ENCODE data around the gene SLC45A3. TPM values are rescaled to one million over a fixed set of nuclear protein-coding genes. Genes with fewer than 3 reads are reported as not detected.
A peak's percentile ranks its signal among the peaks of the same experiment; 100 is the strongest.

SLC45A3 gene
- total RNA-seq, 1 donor from 2014 or later: 0.25 TPM

DNA sequence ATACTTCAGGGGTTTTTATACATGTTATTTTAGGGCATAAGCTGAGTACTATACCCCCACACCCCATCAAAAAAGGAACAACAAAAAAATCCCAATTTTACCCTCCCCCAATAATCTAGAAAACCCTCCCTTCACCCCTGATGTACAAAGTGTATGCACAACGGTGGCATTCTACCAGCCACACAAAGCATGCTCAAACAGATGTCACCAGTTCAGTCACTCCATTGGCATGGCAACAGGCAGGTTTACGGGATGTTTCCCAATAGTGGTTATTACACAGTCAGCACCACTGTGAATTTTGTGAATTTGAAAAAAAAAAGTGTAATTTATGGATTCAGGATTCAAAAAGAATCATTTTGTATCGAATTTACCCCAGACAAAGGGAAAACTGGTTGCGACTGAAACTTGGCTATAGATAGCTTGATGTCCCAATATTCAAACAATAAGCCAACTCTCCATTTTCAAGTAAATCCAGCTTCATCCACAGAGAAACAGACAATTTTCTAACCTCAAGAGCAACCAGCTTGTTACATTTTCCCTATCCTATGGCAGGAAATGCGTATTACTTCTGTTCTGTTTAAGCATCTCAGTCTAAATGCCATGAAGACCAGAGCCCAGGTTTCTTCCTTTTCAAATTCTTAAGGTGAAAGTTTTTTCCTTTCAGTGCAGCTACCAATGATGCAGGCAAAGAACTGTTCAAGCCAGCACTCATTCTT lies 34.0 kb upstream of the SLC45A3 start:
- intact Hi-C loops (cut with DNase I): loop anchor here (5.0 kb wide), 1 partner anchor 52 kb away; no protein-coding TSS in a partner anchor
- Histone ChIP-seq H3K36me3 (peaks cover 0 to 28% of the 10 kb centered on the region in 2 donors), H3K4me1 (peaks cover 16% of the 10 kb centered on the region), H3K9me3 (no peaks in the 10 kb centered on the region), H3K27me3 (no peaks in the 10 kb centered on the region), H3K4me3 (no peak overlapping the region), H3K27ac (no peak overlapping the region)
- TF ChIP-seq, protein P1, sequence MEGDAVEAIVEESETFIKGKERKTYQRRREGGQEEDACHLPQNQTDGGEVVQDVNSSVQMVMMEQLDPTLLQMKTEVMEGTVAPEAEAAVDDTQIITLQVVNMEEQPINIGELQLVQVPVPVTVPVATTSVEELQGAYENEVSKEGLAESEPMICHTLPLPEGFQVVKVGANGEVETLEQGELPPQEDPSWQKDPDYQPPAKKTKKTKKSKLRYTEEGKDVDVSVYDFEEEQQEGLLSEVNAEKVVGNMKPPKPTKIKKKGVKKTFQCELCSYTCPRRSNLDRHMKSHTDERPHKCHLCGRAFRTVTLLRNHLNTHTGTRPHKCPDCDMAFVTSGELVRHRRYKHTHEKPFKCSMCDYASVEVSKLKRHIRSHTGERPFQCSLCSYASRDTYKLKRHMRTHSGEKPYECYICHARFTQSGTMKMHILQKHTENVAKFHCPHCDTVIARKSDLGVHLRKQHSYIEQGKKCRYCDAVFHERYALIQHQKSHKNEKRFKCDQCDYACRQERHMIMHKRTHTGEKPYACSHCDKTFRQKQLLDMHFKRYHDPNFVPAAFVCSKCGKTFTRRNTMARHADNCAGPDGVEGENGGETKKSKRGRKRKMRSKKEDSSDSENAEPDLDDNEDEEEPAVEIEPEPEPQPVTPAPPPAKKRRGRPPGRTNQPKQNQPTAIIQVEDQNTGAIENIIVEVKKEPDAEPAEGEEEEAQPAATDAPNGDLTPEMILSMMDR (IDR thresholded peaks at IDR 0.05): no peak
- TF ChIP-seq POLR2AphosphoS5 (IDR thresholded peaks at IDR 0.05; ENCODE audit: insufficient read depth in 1 of 2, low read depth in 1 of 2): no peak
- TF ChIP-seq POLR2A (IDR thresholded peaks at IDR 0.05): no peak
- DNase-seq (ENCODE audit: extremely low spot score in 2 of 2): no peak

DNA sequence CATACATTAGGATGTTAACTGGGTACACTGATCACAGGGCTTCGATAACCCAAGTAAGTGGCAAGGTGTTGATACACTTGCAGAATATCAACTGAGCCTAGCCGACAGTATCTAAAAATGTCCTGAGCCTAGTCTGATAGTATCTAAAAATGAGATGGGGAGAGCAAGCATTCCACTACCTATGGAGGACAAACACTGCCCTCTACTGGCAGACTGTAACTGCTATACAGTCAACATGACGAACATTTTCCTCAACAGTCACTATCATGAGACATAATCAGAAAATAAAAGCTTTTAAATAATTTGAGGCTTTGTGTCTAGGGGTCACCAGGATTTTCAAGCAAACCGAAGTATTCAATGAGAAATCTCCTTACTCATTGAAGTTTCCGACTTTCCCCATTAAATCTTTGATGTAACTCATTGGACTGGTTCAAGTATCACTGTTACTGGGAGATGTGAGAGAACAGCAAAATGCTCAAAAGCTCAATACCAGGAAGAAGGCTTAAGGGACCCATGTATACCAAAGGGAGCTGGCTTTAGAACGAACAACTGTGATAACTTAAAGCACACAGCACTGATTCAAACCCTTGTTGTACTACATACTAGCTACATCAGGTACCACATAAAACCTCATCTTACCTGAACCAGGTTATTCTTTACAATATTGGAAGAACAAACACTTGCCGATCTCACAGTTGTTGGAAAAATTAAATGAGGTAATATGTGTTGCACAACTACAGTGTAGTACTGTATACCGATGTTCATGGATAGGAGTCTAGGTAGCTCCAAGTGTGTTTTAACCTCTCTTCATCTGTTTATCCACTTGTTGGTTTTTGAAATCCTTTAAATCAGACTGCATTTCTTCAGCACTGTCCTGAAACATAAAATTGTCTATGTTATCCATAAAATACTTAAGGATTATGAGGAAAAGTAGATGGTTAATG lies 31.1 kb upstream of the SLC45A3 start:
- DNase-seq (ENCODE audit: extremely low spot score in 2 of 2): no peak
- intact Hi-C loops (cut with DNase I): loop anchor here (5.0 kb wide), 1 partner anchor 49 kb away; no protein-coding TSS in a partner anchor

DNA sequence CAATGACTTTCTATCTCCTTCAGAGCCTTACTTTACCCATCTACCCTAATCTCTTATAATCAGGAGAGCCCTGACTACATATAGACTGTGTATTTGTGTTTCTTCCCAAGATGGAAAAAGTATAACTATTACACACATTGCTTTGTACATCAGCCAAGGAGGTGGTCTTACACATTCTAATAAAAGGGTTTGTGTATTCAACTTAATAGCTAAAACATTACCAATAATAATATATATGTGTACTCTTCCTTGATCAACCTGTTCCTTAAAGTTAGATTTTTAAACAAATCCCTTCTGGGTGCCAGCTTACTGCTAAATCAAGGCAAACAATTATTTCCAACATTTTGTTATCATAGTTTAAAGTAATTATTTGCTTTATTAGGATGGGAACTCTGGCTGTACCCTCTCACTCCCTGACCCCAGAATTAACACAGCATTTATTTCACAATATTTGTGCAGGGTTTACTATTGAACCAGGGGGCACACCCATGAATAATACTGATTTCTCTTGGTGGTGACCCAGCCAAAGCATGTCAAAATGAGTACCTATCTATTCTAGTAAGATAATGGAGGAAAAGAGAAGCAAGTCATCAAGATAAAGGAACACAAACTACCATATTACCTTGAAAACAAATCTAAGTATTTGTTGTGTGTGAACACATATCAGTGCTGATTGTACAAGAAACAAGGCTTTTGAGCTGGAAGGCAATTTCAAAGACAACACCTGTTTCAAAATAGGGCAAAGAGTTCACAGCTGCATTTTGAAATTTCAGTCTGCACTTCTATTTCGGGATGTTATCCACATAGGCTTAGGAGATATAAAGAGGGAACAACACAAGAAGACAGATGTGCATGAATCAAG lies 30.1 kb upstream of the SLC45A3 start:
- peaks cover 16% of the 10 kb centered on the region for H3K4me1 ChIP-seq

More for the DNA sequence above, 31.1 kb upstream of the SLC45A3 start:
- Histone ChIP-seq H3K27me3 (no peaks in the 10 kb centered on the region), H3K27ac (no peak overlapping the region), H3K36me3 (peaks cover 0 to under 1% of the 10 kb centered on the region in 2 donors), H3K9me3 (no peaks in the 10 kb centered on the region), H3K4me3 (no peak overlapping the region), H3K4me1 (peaks cover 16% of the 10 kb centered on the region)
- TF ChIP-seq, protein P1 (IDR thresholded peaks at IDR 0.05): peak in 2 of 3 experiments; percentile 70 to 74
- TF ChIP-seq POLR2A (IDR thresholded peaks at IDR 0.05) (no peak), POLR2AphosphoS5 (IDR thresholded peaks at IDR 0.05; ENCODE audit: insufficient read depth in 1 of 2, low read depth in 1 of 2) (peak in 1 of 2 donors; percentile 44)

DNA sequence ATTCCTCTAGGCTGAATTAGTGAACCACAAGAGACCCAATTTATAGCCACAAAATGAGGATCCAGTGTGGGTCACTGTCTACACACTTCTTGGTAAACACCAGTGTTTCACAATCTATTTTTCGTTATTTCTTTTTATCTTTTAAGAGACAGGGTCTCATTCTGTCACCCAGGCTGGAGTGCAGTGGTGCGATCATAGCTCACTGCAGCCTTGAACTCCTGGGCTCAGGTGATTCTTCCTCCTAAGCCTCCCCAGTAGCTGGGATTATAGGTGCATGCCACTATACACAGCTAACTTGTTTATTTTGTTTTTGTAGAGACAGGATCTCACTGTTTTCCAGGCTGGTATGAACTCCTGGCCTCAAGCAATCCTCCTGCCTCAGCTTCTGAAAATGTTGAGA lies 29.3 kb upstream of the SLC45A3 start:
- TF ChIP-seq, protein P1 (IDR thresholded peaks at IDR 0.05): no peak
- TF ChIP-seq POLR2A (IDR thresholded peaks at IDR 0.05) (no peak), POLR2AphosphoS5 (IDR thresholded peaks at IDR 0.05; ENCODE audit: insufficient read depth in 1 of 2, low read depth in 1 of 2) (no peak)
- intact Hi-C loops (cut with DNase I): loop anchor here (5.0 kb wide), 1 partner anchor 47 kb away; no protein-coding TSS in a partner anchor
- H3K36me3 ChIP-seq: no peaks in the 10 kb centered on the region
- H3K27me3 ChIP-seq: no peaks in the 10 kb centered on the region
- no peaks in the 10 kb centered on the region for H3K9me3 ChIP-seq
- no peak overlapping the region for H3K4me3 ChIP-seq
- peaks cover 16% of the 10 kb centered on the region for H3K4me1 ChIP-seq
- no peak overlapping the region for H3K27ac ChIP-seq
- no peak for DNase-seq (ENCODE audit: extremely low spot score in 2 of 2)

More for the DNA sequence above, 30.1 kb upstream of the SLC45A3 start:
- DNase-seq (ENCODE audit: extremely low spot score in 2 of 2): no peak
- TF ChIP-seq POLR2AphosphoS5 (IDR thresholded peaks at IDR 0.05; ENCODE audit: insufficient read depth in 1 of 2, low read depth in 1 of 2): no peak
- TF ChIP-seq, protein P1 (IDR thresholded peaks at IDR 0.05): no peak
- TF ChIP-seq POLR2A (IDR thresholded peaks at IDR 0.05): no peak
- no peak overlapping the region for H3K27ac ChIP-seq
- no peaks in the 10 kb centered on the region for H3K9me3 ChIP-seq
- intact Hi-C loops (cut with DNase I): loop anchor here (5.0 kb wide), 1 partner anchor 48 kb away; no protein-coding TSS in a partner anchor
- H3K27me3 ChIP-seq: no peaks in the 10 kb centered on the region
- H3K4me3 ChIP-seq: no peak overlapping the region
- H3K36me3 ChIP-seq: no peaks in the 10 kb centered on the region
